Hepatocyte (in vitro differentiated cells): ENCODE data around the gene APCS.

Experiments
- CTCF ChIP-seq: fragments of 200-600 bp; sonication (generic); IDR thresholded peaks from 2 replicates; pipeline ENCODE4 v1.5.1; 2016; ENCODE audit warnings: antibody characterized with exemption, mild to moderate bottlenecking; ENCODE audit not compliant: poor library complexity
- EZH2 ChIP-seq: fragments of 200-600 bp; sonication (generic); IDR thresholded peaks from 2 replicates; pipeline ENCODE4 v1.6.1; 2016; ENCODE audit warnings: antibody characterized with exemption, mild to moderate bottlenecking, borderline replicate concordance
- EZH2phosphoT487 ChIP-seq: fragments of 200-600 bp; sonication (generic); IDR thresholded peaks from one replicate; pipeline ENCODE4 v1.6.1; 2018; ENCODE audit warnings: antibody characterized with exemption, mild to moderate bottlenecking, low read depth, moderate library complexity; ENCODE audit not compliant: unreplicated experiment, severe bottlenecking

- TF ChIP-seq CTCF (no peak), EZH2 (no peak), EZH2phosphoT487 (no peak)
Measured at GRCh38 chr1:159562680-159563079, 24.9 kb upstream of the APCS start.
